GM12892 (cell line): ENCODE results near the gene SPRED3.

Experiments used
- DNase-seq: peaks from one replicate; pipeline ENCODE4 v3.0.0; 2011; ENCODE audit not compliant: insufficient read length
- FAIRE-seq: peaks from 2 replicates; lab custom pipeline; 2011; peaks lifted over from hg19 to GRCh38; lab: Jason Lieb, UNC
- POLR2A ChIP-seq: IDR thresholded peaks from 2 replicates; pipeline ENCODE4 v1.6.1; 2011; ENCODE audit warnings: low read depth, low read length, control low read depth
- POLR2AphosphoS5 ChIP-seq: IDR thresholded peaks from 2 replicates; pipeline ENCODE4 v1.6.1; 2011; ENCODE audit warnings: low read depth, low read length, control low read depth
- TAF1 ChIP-seq: IDR thresholded peaks from 2 replicates; pipeline ENCODE4 v1.6.1; 2011; ENCODE audit warnings: low read depth, mild to moderate bottlenecking, control low read depth, low read length, borderline replicate concordance

SPRED3 gene

GRCh38 chr19:38375748-38376147 lies 12.7 kb upstream of the SPRED3 start:
- DNase-seq: no peak
- peak; percentile 9 for FAIRE-seq
- TF ChIP-seq POLR2A (no peak), TAF1 (no peak), POLR2AphosphoS5 (no peak)

GRCh38 chr19:38376576-38376975 lies 11.9 kb upstream of the SPRED3 start:
- FAIRE-seq (no peak), DNase-seq (no peak)
- no peak for TF ChIP-seq TAF1
- no peak for TF ChIP-seq POLR2A
- no peak for TF ChIP-seq POLR2AphosphoS5

- DNase-seq (no peak), FAIRE-seq (no peak)
- TF ChIP-seq TAF1 (no peak), POLR2AphosphoS5 (no peak), POLR2A (no peak)
These were observed 11.4 kb upstream of the SPRED3 start for GRCh38 chr19:38377052-38377451.

GRCh38 chr19:38378866-38379265 lies 9.6 kb upstream of the SPRED3 start:
- FAIRE-seq: no peak
- no peak for TF ChIP-seq POLR2AphosphoS5
- TF ChIP-seq TAF1: no peak
- TF ChIP-seq POLR2A: no peak
- no peak for DNase-seq

- TF ChIP-seq POLR2AphosphoS5 (no peak), TAF1 (no peak), POLR2A (no peak)
- FAIRE-seq (no peak), DNase-seq (no peak)
These were observed 7.4 kb upstream of the SPRED3 start for GRCh38 chr19:38381138-38381537.

GRCh38 chr19:38383184-38383583 lies 5.3 kb upstream of the SPRED3 start:
- DNase-seq (no peak), FAIRE-seq (no peak)
- no peak for TF ChIP-seq POLR2AphosphoS5
- no peak for TF ChIP-seq POLR2A

GRCh38 chr19:38383743-38384142 lies 4.8 kb upstream of the SPRED3 start:
- DNase-seq (no peak), FAIRE-seq (no peak)
- no peak for TF ChIP-seq TAF1
- no peak for TF ChIP-seq POLR2AphosphoS5
- no peak for TF ChIP-seq POLR2A

GRCh38 chr19:38384209-38385027 lies 4.1 kb upstream of the SPRED3 start:
- DNase-seq (no peak), FAIRE-seq (no peak)
- TF ChIP-seq TAF1 (no peak), POLR2A (no peak), POLR2AphosphoS5 (peak; percentile 41; the same call in 1 of the 2 replicates)

GRCh38 chr19:38385057-38385803 lies 3.3 kb upstream of the SPRED3 start:
- FAIRE-seq: no peak
- DNase-seq: no peak
- 0 out of 2 replicates have a peak, but pooled peaks have one; percentile 32 for TF ChIP-seq POLR2AphosphoS5
- no peak for TF ChIP-seq POLR2A

GRCh38 chr19:38385804-38386257 lies 2.7 kb upstream of the SPRED3 start:
- no peak for FAIRE-seq
- no peak for DNase-seq
- no peak for TF ChIP-seq POLR2AphosphoS5
- no peak for TF ChIP-seq POLR2A
- no peak for TF ChIP-seq TAF1

- 0 out of 2 replicates have a peak, but pooled peaks have one; percentile 23 for TF ChIP-seq POLR2AphosphoS5
- TF ChIP-seq TAF1: no peak
- no peak for TF ChIP-seq POLR2A
- FAIRE-seq (no peak), DNase-seq (no peak)
These were observed 2.1 kb upstream of the SPRED3 start for GRCh38 chr19:38386300-38386970.
